Progenitor cell of endocrine pancreas (in vitro differentiated cells): ENCODE results near the gene BRINP2. TPM values are rescaled to one million over a fixed set of nuclear protein-coding genes. Genes with fewer than 3 reads are reported as not detected.

Experiments used
- DNase-seq: peaks from one replicate; pipeline ENCODE4 v3.0.0; 2021; ENCODE audit warnings: low spot score; ENCODE audit not compliant: unreplicated experiment
- H3K27ac Mint-ChIP-seq: 2 replicates; pipeline ENCODE4 v1.8.0; 2021; ENCODE audit warnings: mild to moderate bottlenecking, moderate library complexity, mixed read lengths
- H3K27me3 Mint-ChIP-seq: 2 replicates; pipeline ENCODE4 v1.8.0; 2021; ENCODE audit warnings: mixed read lengths
- H3K36me3 Mint-ChIP-seq: 2 replicates; pipeline ENCODE4 v1.8.0; 2022; ENCODE audit warnings: mixed read lengths; ENCODE audit not compliant: insufficient read depth
- H3K4me1 Mint-ChIP-seq: 2 replicates; pipeline ENCODE4 v1.8.0; 2021; ENCODE audit warnings: low read depth, mixed read lengths
- H3K4me3 Mint-ChIP-seq: 2 replicates; pipeline ENCODE4 v1.8.0; 2021; ENCODE audit warnings: low read depth, mild to moderate bottlenecking, moderate library complexity, mixed read lengths
- H3K9me3 Mint-ChIP-seq: 2 replicates; pipeline ENCODE4 v1.8.0; 2021; ENCODE audit warnings: low read depth, mixed read lengths
- CTCF ChIP-seq: fragments of 200-600 bp; sonication (generic); IDR thresholded peaks from one replicate; pipeline ENCODE4 v1.5.0; 2021; ENCODE audit warnings: antibody characterized with exemption, mild to moderate bottlenecking; ENCODE audit not compliant: unreplicated experiment
- total RNA-seq: library from RNA; stranded (reverse); gene quantifications from 2 replicates; pipeline ENCODE4 v1.2.1, GENCODE V29; 2021

Gene BRINP2
- total RNA-seq, 1 donor from 2014 or later, result 0.41 TPM

GRCh38 chr1:177255411-177255810 lies 84.7 kb downstream of the BRINP2 start:
- no peak overlapping the region for H3K27ac Mint-ChIP-seq

GRCh38 chr1:177256153-177257075 lies 85.7 kb downstream of the BRINP2 start:
- TF ChIP-seq CTCF, result peak; percentile 69
- no peaks in the 10 kb centered on the region for H3K36me3 Mint-ChIP-seq
- DNase-seq, result peak; percentile 37
- H3K27ac Mint-ChIP-seq, result no peak overlapping the region
- no peaks in the 10 kb centered on the region for H3K9me3 Mint-ChIP-seq
- H3K4me3 Mint-ChIP-seq, result no peak overlapping the region
- H3K4me1 Mint-ChIP-seq, result peaks cover 25% of the 10 kb centered on the region
- peaks cover 4% of the 10 kb centered on the region for H3K27me3 Mint-ChIP-seq

More at GRCh38 chr1:177255411-177255810, 84.7 kb downstream of the BRINP2 start:
- DNase-seq, result no peak
- no peaks in the 10 kb centered on the region for H3K36me3 Mint-ChIP-seq
- peaks cover 4% of the 10 kb centered on the region for H3K27me3 Mint-ChIP-seq
- no peaks in the 10 kb centered on the region for H3K9me3 Mint-ChIP-seq
- no peak for TF ChIP-seq CTCF
- no peak overlapping the region for H3K4me3 Mint-ChIP-seq
- H3K4me1 Mint-ChIP-seq, result peaks cover 25% of the 10 kb centered on the region

GRCh38 chr1:177257128-177257527 lies 86.4 kb downstream of the BRINP2 start:
- no peak overlapping the region for H3K4me3 Mint-ChIP-seq
- DNase-seq, result no peak
- H3K4me1 Mint-ChIP-seq, result peaks cover 25% of the 10 kb centered on the region
- H3K27ac Mint-ChIP-seq, result no peak overlapping the region
- no peaks in the 10 kb centered on the region for H3K9me3 Mint-ChIP-seq
- no peaks in the 10 kb centered on the region for H3K36me3 Mint-ChIP-seq
- no peak for TF ChIP-seq CTCF
- peaks cover 4% of the 10 kb centered on the region for H3K27me3 Mint-ChIP-seq

- Mint-ChIP-seq H3K27me3 (peaks cover 4% of the 10 kb centered on the region), H3K36me3 (no peaks in the 10 kb centered on the region), H3K9me3 (no peaks in the 10 kb centered on the region), H3K4me1 (peaks cover 25% of the 10 kb centered on the region), H3K4me3 (no peak overlapping the region), H3K27ac (no peak overlapping the region)
- no peak for TF ChIP-seq CTCF
- DNase-seq, result no peak
Measured at GRCh38 chr1:177257576-177257975, 86.8 kb downstream of the BRINP2 start.

GRCh38 chr1:177270863-177271262 lies 100.1 kb downstream of the BRINP2 start:
- H3K36me3 Mint-ChIP-seq, result no peaks in the 10 kb centered on the region
- no peak for TF ChIP-seq CTCF
- peaks cover 30% of the 10 kb centered on the region for H3K27me3 Mint-ChIP-seq
- H3K9me3 Mint-ChIP-seq, result no peaks in the 10 kb centered on the region
- peaks cover 20% of the 10 kb centered on the region for H3K4me1 Mint-ChIP-seq
- H3K4me3 Mint-ChIP-seq, result no peak overlapping the region
- DNase-seq, result no peak
- no peak overlapping the region for H3K27ac Mint-ChIP-seq
